ENCODE data around the gene RLN3. TPM values are rescaled to one million over a fixed set of nuclear protein-coding genes. Genes with fewer than 3 reads are reported as not detected.

Gene RLN3
- total RNA-seq (not detected), polyA plus RNA-seq (under 1 TPM in 1 of 3 donors, not detected in 2; 0.35 TPM)
- long read RNA-seq, donor 1 = 0 reads
- long read RNA-seq, donor 2 = 0 reads

- Histone ChIP-seq H3K36me3 (no peaks in the 10 kb centered on the region), H3K9me3 (no peaks in the 10 kb centered on the region), H3K27me3 (replicated peaks in 1 of 7) (no peaks in the 10 kb centered on the region), H3K4me3 (no peak within 1 kb of the TSS), H3K27ac (peak within 1 kb of the TSS in 1 of 8 donors; percentile 74), H3K4me1 (peaks cover 5 to 79% (median 37%) of the 10 kb centered on the region in 6 donors)
- no peak for DNase-seq
- no peak for TF ChIP-seq POLR2AphosphoS5 (IDR thresholded peaks at IDR 0.05)
- TF ChIP-seq CTCF (IDR thresholded peaks at IDR 0.05 in 8 of 11, conservative IDR thresholded peaks at IDR 0.05 in 3 of 11) = no peak
- TF ChIP-seq POLR2A (IDR thresholded peaks at IDR 0.05) = no peak
- intact Hi-C loops (cut with DNase I; ENCODE audit: low total_unique reads) = no loop called here
- 77 to 87% (median 82%) methylated on average over 19 to 24 of the region's 24 CpGs for WGBS, 5 donors
These were observed at the start of gene RLN3 for GRCh38 chr19:14027856-14028450. RLN3 (plus strand) TSS chr19:14028148; CDS start chr19:14028205, 57 bp downstream.

GRCh38 chr19:13978351-13979243 lies 49.4 kb upstream of the RLN3 start:
- Histone ChIP-seq H3K4me1 (peaks cover 8 to 60% (median 42%) of the 10 kb centered on the region in 6 donors), H3K9me3 (no peaks in the 10 kb centered on the region), H3K36me3 (peaks cover 0 to 79% (median 10%) of the 10 kb centered on the region in 6 donors), H3K27ac (peak overlapping the region in 7 of 8 donors; percentile 13 to 81 (median 58)), H3K27me3 (replicated peaks in 1 of 7) (no peaks in the 10 kb centered on the region), H3K4me3 (peak overlapping the region; percentile 19 to 67 (median 37))
- TF ChIP-seq POLR2AphosphoS5 (IDR thresholded peaks at IDR 0.05) (peak; percentile 17 to 55 (median 21)), CTCF (IDR thresholded peaks at IDR 0.05 in 8 of 11, conservative IDR thresholded peaks at IDR 0.05 in 3 of 11) (no peak), POLR2A (IDR thresholded peaks at IDR 0.05) (no peak)
- WGBS, 5 donors = 8 to 20% (median 9%) methylated on average over 19 to 74 of the region's 74 CpGs
- intact Hi-C loops (cut with DNase I; ENCODE audit: low total_unique reads) = no loop called here
- DNase-seq = peak; percentile 86

GRCh38 chr19:13979244-13979615 lies 48.7 kb upstream of the RLN3 start:
- Histone ChIP-seq H3K4me3 (peak overlapping the region in 6 of 8 donors; percentile 29 to 67 (median 42)), H3K36me3 (peaks cover 0 to 73% (median 10%) of the 10 kb centered on the region in 6 donors), H3K27me3 (replicated peaks in 1 of 7) (no peaks in the 10 kb centered on the region), H3K4me1 (peaks cover 8 to 67% (median 47%) of the 10 kb centered on the region in 6 donors), H3K9me3 (no peaks in the 10 kb centered on the region), H3K27ac (peak overlapping the region in 5 of 8 donors; percentile 54 to 81 (median 72))
- TF ChIP-seq CTCF (IDR thresholded peaks at IDR 0.05 in 8 of 11, conservative IDR thresholded peaks at IDR 0.05 in 3 of 11) (no peak), POLR2AphosphoS5 (IDR thresholded peaks at IDR 0.05) (peak in 1 of 3 donors; percentile 51), POLR2A (IDR thresholded peaks at IDR 0.05) (no peak)
- 7 to 18% (median 16%) methylated on average over 4 to 12 of the region's 12 CpGs for WGBS, 5 donors
- DNase-seq = no peak
- intact Hi-C loops (cut with DNase I; ENCODE audit: low total_unique reads) = no loop called here
